D721Med (cell line): ENCODE results near the gene HPDL.

Experiments used
- DNase-seq: peaks from one replicate; pipeline ENCODE4 v3.0.0; 2011; ENCODE audit warnings: low spot score; ENCODE audit not compliant: insufficient read length
- FAIRE-seq: peaks from 2 replicates; lab custom pipeline; 2011; peaks lifted over from hg19 to GRCh38; lab: Jason Lieb, UNC
- TF ChIP-seq, protein P1 (sequence below): IDR thresholded peaks from 2 replicates; pipeline ENCODE4 v1.5.1; 2012; ENCODE audit warnings: mild to moderate bottlenecking, control low read depth; ENCODE audit not compliant: insufficient read depth; ENCODE audit errors: missing control alignments

The HPDL gene

DNA sequence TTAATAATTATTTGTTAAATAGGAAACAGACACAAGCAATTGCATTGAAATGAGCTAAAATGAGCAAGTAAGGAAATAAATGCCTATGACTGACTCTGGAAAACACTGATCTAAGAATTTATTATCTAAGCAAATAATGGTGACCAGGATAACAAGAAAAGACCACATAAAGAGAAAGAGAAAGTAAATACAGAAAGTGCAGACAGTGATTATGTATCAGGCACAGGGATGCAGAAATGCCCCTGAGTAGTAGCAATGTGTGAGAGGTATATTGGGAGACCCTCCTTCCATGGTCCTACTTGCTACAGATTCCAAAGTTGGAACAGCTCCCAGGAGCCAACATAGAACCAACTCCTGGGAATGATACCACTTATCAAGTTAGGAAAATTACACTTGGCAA lies 46.9 kb downstream of the HPDL start:
- FAIRE-seq = no peak
- TF ChIP-seq, protein P1, sequence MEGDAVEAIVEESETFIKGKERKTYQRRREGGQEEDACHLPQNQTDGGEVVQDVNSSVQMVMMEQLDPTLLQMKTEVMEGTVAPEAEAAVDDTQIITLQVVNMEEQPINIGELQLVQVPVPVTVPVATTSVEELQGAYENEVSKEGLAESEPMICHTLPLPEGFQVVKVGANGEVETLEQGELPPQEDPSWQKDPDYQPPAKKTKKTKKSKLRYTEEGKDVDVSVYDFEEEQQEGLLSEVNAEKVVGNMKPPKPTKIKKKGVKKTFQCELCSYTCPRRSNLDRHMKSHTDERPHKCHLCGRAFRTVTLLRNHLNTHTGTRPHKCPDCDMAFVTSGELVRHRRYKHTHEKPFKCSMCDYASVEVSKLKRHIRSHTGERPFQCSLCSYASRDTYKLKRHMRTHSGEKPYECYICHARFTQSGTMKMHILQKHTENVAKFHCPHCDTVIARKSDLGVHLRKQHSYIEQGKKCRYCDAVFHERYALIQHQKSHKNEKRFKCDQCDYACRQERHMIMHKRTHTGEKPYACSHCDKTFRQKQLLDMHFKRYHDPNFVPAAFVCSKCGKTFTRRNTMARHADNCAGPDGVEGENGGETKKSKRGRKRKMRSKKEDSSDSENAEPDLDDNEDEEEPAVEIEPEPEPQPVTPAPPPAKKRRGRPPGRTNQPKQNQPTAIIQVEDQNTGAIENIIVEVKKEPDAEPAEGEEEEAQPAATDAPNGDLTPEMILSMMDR = no peak

DNA sequence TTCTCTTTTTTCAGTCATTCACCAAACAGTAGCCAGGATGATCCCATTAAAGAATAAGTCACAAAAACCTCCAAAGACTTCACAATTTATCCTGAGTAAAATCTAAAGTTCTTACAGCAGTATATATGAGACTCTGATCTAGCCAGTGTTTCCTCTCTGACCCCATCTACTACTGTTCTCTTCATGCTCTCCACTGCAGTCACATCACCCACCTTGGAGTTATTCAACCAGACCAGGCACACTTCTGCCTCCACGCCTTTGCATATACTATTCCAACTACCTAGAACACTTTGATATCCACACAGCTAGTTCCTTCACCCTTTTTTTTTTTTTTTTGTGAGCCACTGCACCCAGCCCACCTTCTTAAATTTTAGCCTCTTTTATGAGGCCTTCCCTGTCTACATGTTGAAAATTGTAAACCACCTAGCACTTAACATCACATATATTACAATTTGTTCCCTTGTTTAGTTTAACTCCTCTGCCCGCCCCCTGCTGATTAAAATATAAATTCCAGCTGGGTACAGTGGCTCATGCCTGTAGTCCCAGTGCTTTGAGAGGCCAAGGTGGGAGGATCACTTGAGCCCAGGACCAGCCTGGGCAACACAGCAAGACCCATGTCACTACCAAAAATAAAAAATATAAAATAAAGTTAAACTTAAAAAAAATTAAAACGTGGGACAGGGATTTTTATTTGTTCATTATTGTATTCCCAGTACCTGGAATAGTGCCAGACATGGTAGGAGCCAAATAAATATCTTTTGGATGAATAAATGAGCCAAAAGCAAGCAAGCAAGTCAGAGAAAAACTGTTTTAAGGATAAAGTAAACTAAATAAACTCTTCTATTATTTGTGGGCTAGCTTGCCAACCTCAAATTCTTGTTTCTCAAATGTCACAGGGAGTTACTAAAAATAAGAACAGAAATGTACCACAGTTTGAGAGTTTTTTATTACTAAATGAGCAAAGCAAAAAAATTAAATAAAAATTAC lies 48.7 kb downstream of the HPDL start:
- no peak for FAIRE-seq
- DNase-seq = no peak
- TF ChIP-seq, protein P1 = no peak

More for the DNA sequence above, 46.9 kb downstream of the HPDL start:
- no peak for DNase-seq

DNA sequence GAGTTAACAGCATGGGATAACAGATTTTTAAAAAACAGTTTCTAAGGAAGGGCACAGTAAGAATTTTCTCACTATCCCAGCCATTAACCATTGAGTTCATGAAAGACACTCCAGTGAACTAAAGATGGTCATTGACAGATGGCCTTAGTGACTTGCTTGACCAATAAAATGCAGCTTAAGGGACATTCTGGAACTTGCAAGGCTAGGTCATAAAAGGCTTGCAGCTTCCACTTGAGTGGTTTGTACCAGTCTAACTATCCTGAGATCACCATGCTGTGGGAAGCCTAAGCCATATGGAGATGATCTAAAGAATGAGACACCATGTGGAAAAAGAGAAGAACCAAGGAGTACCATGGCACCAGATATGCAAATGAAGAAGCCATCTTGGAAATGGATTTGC lies 51.5 kb downstream of the HPDL start:
- no peak for DNase-seq
- no peak for FAIRE-seq
- TF ChIP-seq, protein P1 = no peak
